Measurements from ENCODE around the gene CARD18.

DNA sequence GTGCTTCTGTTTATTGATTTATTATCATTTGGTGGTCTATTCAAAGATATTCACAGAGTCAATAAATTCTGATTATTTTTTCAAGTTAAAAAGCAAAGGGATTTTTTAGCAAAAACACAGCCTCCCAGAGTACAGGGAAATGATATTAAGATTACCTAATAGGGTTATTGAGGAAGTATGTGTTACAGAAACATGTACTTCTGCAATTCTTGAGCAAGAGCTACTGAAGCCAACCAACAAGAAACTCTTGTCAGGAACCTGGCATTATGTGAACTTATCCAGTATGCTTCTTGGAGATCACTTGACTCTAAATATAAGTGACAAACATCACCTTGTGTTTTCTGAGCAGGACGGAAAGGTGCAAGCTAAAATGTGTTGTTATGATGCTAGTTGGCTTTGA is 42.0 kb upstream of the CARD18 start:
- no peak for TF ChIP-seq CTCF (IDR thresholded peaks at IDR 0.05)
- TF ChIP-seq POLR2AphosphoS5 (IDR thresholded peaks at IDR 0.05; ENCODE audit: low read depth, low read length): no peak
- TF ChIP-seq REST (IDR thresholded peaks at IDR 0.05; ENCODE audit: insufficient read depth in 1 of 2, low read depth in 2 of 2, low read length in 1 of 2): no peak
- no peak for TF ChIP-seq TCF7L2 (IDR thresholded peaks at IDR 0.05; ENCODE audit: low read depth, low read length)

Data from Panc1 (cell line).